Thyroid gland (tissue), 4 donors: ENCODE data around the gene TSPAN9. TPM values are rescaled to one million over a fixed set of nuclear protein-coding genes. Genes with fewer than 3 reads are reported as not detected.

Source experiments
- DNase-seq, 2 donors: peaks; one replicate each; pipeline ENCODE4 v3.0.0-alpha.2; 2019
- H3K27ac ChIP-seq, 3 donors: fragments of 200-600 bp; sonication (generic); 1 replicate in 2 of 3; 2 replicates in 1 of 3; pipeline ENCODE4 v1.5.1; 2016 to 2019; ENCODE audit warnings: mild to moderate bottlenecking in 1 of 3, moderate library complexity in 1 of 3
- H3K27me3 ChIP-seq: fragments of 200-600 bp; sonication (generic); one replicate; pipeline ENCODE4 v1.5.1; 2019
- H3K36me3 ChIP-seq, 2 donors: fragments of 200-600 bp; sonication (generic); one replicate each; pipeline ENCODE4 v1.5.1; 2016 to 2019
- H3K4me1 ChIP-seq, 2 donors: fragments of 200-600 bp; sonication (generic); one replicate each; pipeline ENCODE4 v1.5.1; 2017 to 2019
- H3K4me3 ChIP-seq, 3 donors: fragments of 200-600 bp; sonication (generic); replicated peaks in 1 of 3; 1 replicate in 2 of 3; 2 replicates in 1 of 3; pipeline ENCODE4 v1.5.1; 2016; ENCODE audit warnings: mild to moderate bottlenecking in 1 of 3
- H3K9me3 ChIP-seq: fragments of 200-600 bp; sonication (generic); one replicate; pipeline ENCODE4 v1.5.1; 2017
- CTCF ChIP-seq, 6 experiments: fragments of 200-600 bp in 3 of 6; fragments of 450-650 bp in 3 of 6; sonication (generic) in 3 of 6; IDR thresholded peaks; one replicate each; pipeline ENCODE4 v1.5.1; 2016 to 2019; ENCODE audit warnings: antibody characterized with exemption in 6 of 6, mild to moderate bottlenecking in 2 of 6, inconsistent platforms in 1 of 6, moderate library complexity in 1 of 6
- POLR2A ChIP-seq, 2 donors: fragments of 450-650 bp; IDR thresholded peaks; one replicate each; pipeline ENCODE4 v1.6.1; 2017; ENCODE audit warnings: antibody characterized with exemption in 2 of 2, mild to moderate bottlenecking in 2 of 2, moderate library complexity in 1 of 2
- WGBS, 2 donors: methylation state at CpG; one replicate each; pipeline ENCODE4 v1.1.5; 2017; 5-methylcytosine and 5-hydroxymethylcytosine counted together
- intact Hi-C: fragments of 100-400 bp; cut with DNase I; formaldehyde crosslinking; loops from one replicate; pipeline ENCODE4 v1.15.1; 2023
- total RNA-seq, 4 donors: library from RNA; depleted of rRNA; stranded (reverse); fragments of >200 nt; gene quantifications; one replicate each; pipeline ENCODE4 v1.2.3, GENCODE V29; 2016

TSPAN9 gene
- total RNA-seq, 4 donors from 2014 or later: 26.9 to 47.5 (median 33.2) TPM

- 89 to 94% methylated on average over 17 to 22 of the region's 22 CpGs for WGBS, 2 donors
- H3K4me1 ChIP-seq: no peaks in the 10 kb centered on the region
- no peaks in the 10 kb centered on the region for H3K27me3 ChIP-seq
- no peak overlapping the region for H3K4me3 ChIP-seq
- intact Hi-C loops: no loop called here
- H3K9me3 ChIP-seq: no peaks in the 10 kb centered on the region
- no peak for DNase-seq
- no peak for TF ChIP-seq POLR2A (IDR thresholded peaks at IDR 0.05)
- TF ChIP-seq CTCF (IDR thresholded peaks at IDR 0.05): no peak
- no peak overlapping the region for H3K27ac ChIP-seq
- no peaks in the 10 kb centered on the region for H3K36me3 ChIP-seq
These were observed 88.2 kb downstream of the TSPAN9 start for GRCh38 chr12:3165078-3165980.

- no peak overlapping the region for H3K27ac ChIP-seq
- TF ChIP-seq POLR2A (IDR thresholded peaks at IDR 0.05) (no peak), CTCF (IDR thresholded peaks at IDR 0.05) (no peak)
These were observed 90.5 kb downstream of the TSPAN9 start for GRCh38 chr12:3167636-3168035.

GRCh38 chr12:3168223-3169221 is 91.3 kb downstream of the TSPAN9 start:
- TF ChIP-seq CTCF (IDR thresholded peaks at IDR 0.05): no peak
- TF ChIP-seq POLR2A (IDR thresholded peaks at IDR 0.05): no peak
- Histone ChIP-seq H3K27ac (no peak overlapping the region), H3K9me3 (no peaks in the 10 kb centered on the region), H3K4me3 (no peak overlapping the region), H3K36me3 (no peaks in the 10 kb centered on the region), H3K4me1 (peaks cover 0 to 4% of the 10 kb centered on the region in 2 donors), H3K27me3 (no peaks in the 10 kb centered on the region)
- no peak for DNase-seq
- intact Hi-C loops: no loop called here
- whole genome bisulfite sequencing, 2 donors: 76 to 81% methylated on average over 22 of the region's 22 CpGs

More at GRCh38 chr12:3167636-3168035, 90.5 kb downstream of the TSPAN9 start:
- DNase-seq: no peak
- Histone ChIP-seq H3K4me3 (no peak overlapping the region), H3K36me3 (no peaks in the 10 kb centered on the region), H3K4me1 (no peaks in the 10 kb centered on the region), H3K27me3 (no peaks in the 10 kb centered on the region), H3K9me3 (no peaks in the 10 kb centered on the region)
- 86 to 100% methylated on average over 2 of the region's 3 CpGs for WGBS, 2 donors
- intact Hi-C loops: no loop called here

GRCh38 chr12:3170423-3171194 is 93.4 kb downstream of the TSPAN9 start:
- WGBS, 2 donors: 88 to 91% methylated on average over 20 of the region's 20 CpGs
- H3K9me3 ChIP-seq: no peaks in the 10 kb centered on the region
- no peaks in the 10 kb centered on the region for H3K27me3 ChIP-seq
- H3K36me3 ChIP-seq: no peaks in the 10 kb centered on the region
- H3K4me1 ChIP-seq: peaks cover 0 to 8% of the 10 kb centered on the region in 2 donors
- intact Hi-C loops: no loop called here
- no peak overlapping the region for H3K4me3 ChIP-seq
- H3K27ac ChIP-seq: no peak overlapping the region
- no peak for TF ChIP-seq CTCF (IDR thresholded peaks at IDR 0.05)
- DNase-seq: no peak
